SK-N-SH (cell line): ENCODE data around the gene FRMD7. TPM values are rescaled to one million over a fixed set of nuclear protein-coding genes. Genes with fewer than 3 reads are reported as not detected.

Experiments
- CTCF ChIA-PET: fragments of 300-600, 350-600 bp; formaldehyde crosslinking; extraction: SDS; loops from one replicate; lab custom pipeline; 2021; lab: Yijun Ruan, JAX
- POLR2A ChIA-PET: fragments of 350-600 bp; sonication (Branson Sonifier 250); formaldehyde crosslinking; extraction: SDS; loops from one replicate; lab custom pipeline; 2020; ENCODE audit warnings: antibody characterized with exemption, inconsistent platforms; lab: Yijun Ruan, JAX
- DNase-seq: peaks from one replicate; pipeline ENCODE4 v3.0.0; 2012
- H2AFZ ChIP-seq: fragments of 200-600 bp; sonication (generic); 2 replicates; pipeline ENCODE4 v1.8.1; 2016; ENCODE audit warnings: antibody characterized with exemption, mild to moderate bottlenecking, low read depth
- H3F3A ChIP-seq: fragments of 200-600 bp; sonication (generic); replicated peaks from 2 replicates; pipeline ENCODE3; 2016; ENCODE audit warnings: antibody characterized with exemption, mild to moderate bottlenecking; ENCODE audit not compliant: insufficient read depth
- H3K27ac ChIP-seq, 2 experiments: fragments of 200-500 bp in 1 of 2; fragments of 200-600 bp in 1 of 2; sonication (Bioruptor generic) in 1 of 2; sonication (generic), shearing (Covaris generic) in 1 of 2; 2 replicates each; pipeline versions ENCODE4 v1.5.1 to v1.6.1; 2014 to 2016; ENCODE audit warnings: low read depth in 2 of 2, inconsistent platforms in 1 of 2, low read length in 1 of 2, mild to moderate bottlenecking in 1 of 2, mixed read lengths in 1 of 2
- H3K27me3 ChIP-seq: fragments of 200-600 bp; sonication (generic), shearing (Covaris generic); 2 replicates; pipeline ENCODE4 v1.6.1; 2016; ENCODE audit warnings: mixed run types; ENCODE audit not compliant: insufficient read depth
- H3K36me3 ChIP-seq, 2 experiments: fragments of 200-500 bp in 1 of 2; fragments of 200-600 bp in 1 of 2; sonication (Bioruptor generic) in 1 of 2; sonication (generic) in 1 of 2; replicated peaks in 1 of 2; 2 replicates each; pipeline versions ENCODE3 to v1.5.1; 2014 to 2016; ENCODE audit warnings: low read length in 1 of 2, mild to moderate bottlenecking in 1 of 2; ENCODE audit not compliant: insufficient read depth in 2 of 2, control insufficient read depth in 1 of 2
- H3K4me1 ChIP-seq, 2 experiments: fragments of 200-500 bp in 1 of 2; fragments of 200-600 bp in 1 of 2; sonication (Bioruptor generic) in 1 of 2; sonication (generic), shearing (Covaris generic) in 1 of 2; 2 replicates each; pipeline versions ENCODE4 v1.5.1 to v1.6.1; 2014 to 2016; ENCODE audit warnings: low read depth in 1 of 2, low read length in 1 of 2, mixed run types in 1 of 2; ENCODE audit not compliant: insufficient read depth in 2 of 2, control insufficient read depth in 1 of 2
- H3K4me2 ChIP-seq: fragments of 200-600 bp; sonication (generic), shearing (Covaris generic); 2 replicates; pipeline ENCODE4 v1.6.1; 2017; ENCODE audit warnings: mixed run types
- H3K4me3 ChIP-seq, 2 experiments: fragments of 200-500 bp in 1 of 2; fragments of 200-600 bp in 1 of 2; sonication (Bioruptor generic) in 1 of 2; sonication (generic), shearing (Covaris generic) in 1 of 2; 2 replicates each; pipeline versions ENCODE4 v1.5.1 to v1.8.1; 2014 to 2016; ENCODE audit warnings: low read depth in 2 of 2, inconsistent platforms in 1 of 2, low read length in 1 of 2, mild to moderate bottlenecking in 1 of 2, mixed read lengths in 1 of 2, moderate library complexity in 1 of 2
- H3K79me2 ChIP-seq: fragments of 200-600 bp; sonication (generic); 2 replicates; pipeline ENCODE4 v1.8.1; 2017; ENCODE audit warnings: mild to moderate bottlenecking; ENCODE audit not compliant: insufficient read depth
- H3K9ac ChIP-seq: fragments of 200-600 bp; sonication (generic); 2 replicates; pipeline ENCODE4 v1.6.1; 2017; ENCODE audit warnings: mixed run types
- H3K9me2 ChIP-seq: fragments of 200-600 bp; sonication (generic); 2 replicates; pipeline ENCODE4 v1.6.1; 2017; ENCODE audit warnings: mixed run types
- H3K9me3 ChIP-seq: fragments of 200-600 bp; sonication (generic); 2 replicates; pipeline ENCODE4 v1.6.1; 2017; ENCODE audit warnings: mixed run types, mild to moderate bottlenecking, moderate library complexity
- H4K20me1 ChIP-seq: fragments of 200-600 bp; sonication (generic); 2 replicates; pipeline ENCODE4 v1.6.1; 2017; ENCODE audit warnings: mild to moderate bottlenecking, mixed run types; ENCODE audit not compliant: insufficient read depth
- FOSL2 ChIP-seq: IDR thresholded peaks from 2 replicates; pipeline ENCODE4 v1.4.0; 2012; ENCODE audit warnings: low read depth, mild to moderate bottlenecking, moderate library complexity, borderline replicate concordance
- FOXJ3 ChIP-seq: sonication (generic); formaldehyde crosslinking; IDR thresholded peaks from 2 replicates; pipeline ENCODE4 v1.5.1; 2020; ENCODE audit warnings: mild to moderate bottlenecking, missing genetic modification reagents
- IRF3 ChIP-seq: fragments of 150-350 bp; IDR thresholded peaks from 2 replicates; pipeline ENCODE4 v1.6.1; 2016; ENCODE audit warnings: mild to moderate bottlenecking, low read depth, low read length
- MEF2A ChIP-seq: IDR thresholded peaks from 2 replicates; pipeline ENCODE4 v1.4.0; 2012; ENCODE audit warnings: low read depth, borderline replicate concordance
- NRF1 ChIP-seq: IDR thresholded peaks from 2 replicates; pipeline ENCODE4 v1.6.1; 2012; ENCODE audit warnings: low read depth, mild to moderate bottlenecking, low read length
- RXRA ChIP-seq: IDR thresholded peaks from 2 replicates; pipeline ENCODE4 v1.4.0; 2012; ENCODE audit warnings: low read depth, mild to moderate bottlenecking, borderline replicate concordance
- TAF1 ChIP-seq: IDR thresholded peaks from 2 replicates; pipeline ENCODE4 v1.6.1; 2012; ENCODE audit warnings: low read depth, mild to moderate bottlenecking, low read length, moderate library complexity, borderline replicate concordance
- YY1 ChIP-seq: IDR thresholded peaks from 2 replicates; pipeline ENCODE4 v1.4.0; 2012; ENCODE audit warnings: low read depth, mild to moderate bottlenecking
- WGBS: methylation state at CpG from one replicate; pipeline ENCODE4 v1.1.6; 2017; ENCODE audit warnings: low lambda C conversion rate; 5-methylcytosine and 5-hydroxymethylcytosine counted together
- polyA plus RNA-seq, 3 experiments: library from polyadenylated mRNA; depleted of rRNA; stranded (reverse); fragments of >200 nt; gene quantifications; 2 replicates each; pipeline ENCODE4 v1.2.3, GENCODE V29; 2012
- TF ChIP-seq, protein P1 (sequence below): fragments of 150-350 bp; IDR thresholded peaks from 2 replicates; pipeline ENCODE4 v1.6.1; 2017; ENCODE audit warnings: antibody characterized with exemption, low read length, low read depth, borderline replicate concordance

The FRMD7 gene
- polyA plus RNA-seq, 1 of the 3 experiments (the other 2 are of a cell fraction), result not detected

- Histone ChIP-seq H3K27me3 (0 out of 2 replicates have a peak, but pooled peaks cover 4% of the 10 kb centered on the region), H3K4me1 (no peaks in the 10 kb centered on the region), H3K79me2 (no peaks in the 10 kb centered on the region), H3K36me3 (no peaks in the 10 kb centered on the region), H3K4me3 (no peak overlapping the region), H2AFZ (no peak overlapping the region), H3K9me2 (no peaks in the 10 kb centered on the region), H3F3A (no peaks in the 10 kb centered on the region), H4K20me1 (no peaks in the 10 kb centered on the region), H3K9ac (no peak overlapping the region), H3K4me2 (no peak overlapping the region)
- no peak for DNase-seq
- POLR2A ChIA-PET, result no interaction called here
- CTCF ChIA-PET, result no interaction called here
- no peak for TF ChIP-seq IRF3
- no peak for TF ChIP-seq MEF2A
- TF ChIP-seq TAF1, result no peak
- no peak for TF ChIP-seq YY1
- TF ChIP-seq FOXJ3, result no peak
- no peak for TF ChIP-seq NRF1
- TF ChIP-seq, all 33 proteins: peak for 0
- H3K9me3 ChIP-seq, result no peaks in the 10 kb centered on the region
- WGBS, result 42% methylated on average over 5 of the region's 5 CpGs
- no peak overlapping the region for H3K27ac ChIP-seq
Measured at GRCh38 chrX:132037479-132037993, 90.3 kb downstream of the FRMD7 start.

GRCh38 chrX:132034648-132035047 is 93.2 kb downstream of the FRMD7 start:
- Histone ChIP-seq H3K4me1 (peaks cover 0 to 2% of the 10 kb centered on the region in 2 experiments; a peak in 1 of 4 replicates), H3K4me2 (no peak overlapping the region), H2AFZ (no peak overlapping the region), H3F3A (no peaks in the 10 kb centered on the region), H3K27me3 (0 out of 2 replicates have a peak, but pooled peaks cover 4% of the 10 kb centered on the region), H3K4me3 (no peak overlapping the region), H4K20me1 (no peaks in the 10 kb centered on the region), H3K9me2 (no peaks in the 10 kb centered on the region), H3K27ac (no peak overlapping the region)
- DNase-seq, result no peak
- ChIA-PET CTCF (interaction anchor here (0.8 kb wide), 1 partner anchor 193 kb away, joined by 3 read pairs; no protein-coding TSS in a partner anchor), POLR2A (no interaction called here)
- 79% methylated on average over 3 of the region's 3 CpGs for WGBS
- no peak for TF ChIP-seq RXRA
- TF ChIP-seq FOSL2, result no peak
- TF ChIP-seq TAF1, result no peak
- TF ChIP-seq IRF3, result no peak
- TF ChIP-seq, protein P1, sequence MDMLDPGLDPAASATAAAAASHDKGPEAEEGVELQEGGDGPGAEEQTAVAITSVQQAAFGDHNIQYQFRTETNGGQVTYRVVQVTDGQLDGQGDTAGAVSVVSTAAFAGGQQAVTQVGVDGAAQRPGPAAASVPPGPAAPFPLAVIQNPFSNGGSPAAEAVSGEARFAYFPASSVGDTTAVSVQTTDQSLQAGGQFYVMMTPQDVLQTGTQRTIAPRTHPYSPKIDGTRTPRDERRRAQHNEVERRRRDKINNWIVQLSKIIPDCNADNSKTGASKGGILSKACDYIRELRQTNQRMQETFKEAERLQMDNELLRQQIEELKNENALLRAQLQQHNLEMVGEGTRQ, result no peak
- TF ChIP-seq, all 33 proteins: peak for 0
- Histone ChIP-seq H3K79me2 (no peaks in the 10 kb centered on the region), H3K9ac (no peak overlapping the region), H3K9me3 (no peaks in the 10 kb centered on the region), H3K36me3 (no peaks in the 10 kb centered on the region)
